ENCODE data around the gene IFNW1. TPM values are rescaled to one million over a fixed set of nuclear protein-coding genes. Genes with fewer than 3 reads are reported as not detected.
A peak's percentile ranks its signal among the peaks of the same experiment; 100 is the strongest.
"Not testable (repeated sequence)": the region's sequence is repeated elsewhere in the genome, so short reads cannot be mapped to it uniquely, and the experiment has no call there.

Gene IFNW1
- not detected for total RNA-seq

- intact Hi-C loops (cut with DNase I) = no loop called here
- TF ChIP-seq CTCF (IDR thresholded peaks at IDR 0.05) = no peak
- no peak for TF ChIP-seq POLR2A (IDR thresholded peaks at IDR 0.05)
- no peak for DNase-seq
- no peaks in the 10 kb centered on the region for H3K27me3 ChIP-seq
- H3K27ac ChIP-seq = no peak within 1 kb of the TSS
- H3K36me3 ChIP-seq = no peaks in the 10 kb centered on the region
- no peaks in the 10 kb centered on the region for H3K9me3 ChIP-seq
- WGBS, 2 donors = 28 to 30% methylated on average over 1 of the region's 1 CpG
- no peak within 1 kb of the TSS for H3K4me3 ChIP-seq
- H3K4me1 ChIP-seq = no peaks in the 10 kb centered on the region
Observed at GRCh38 chr9:21141427-21141882, at the start of gene IFNW1. Gene IFNW1, minus strand, starts transcription at chr9:21141832. Its CDS starts 262 bp downstream, at chr9:21141570.

- WGBS, 2 donors = 73 to 85% methylated on average over 3 of the region's 3 CpGs
- H3K4me3 ChIP-seq; DNase-seq; H3K9me3 ChIP-seq; H3K27ac ChIP-seq; H3K27me3 ChIP-seq; intact Hi-C loops (cut with DNase I); H3K36me3 ChIP-seq; H3K4me1 ChIP-seq: not testable (repeated sequence)
Observed at GRCh38 chr9:21187487-21187886, 45.9 kb upstream of the IFNW1 start, which contains the start of gene IFNA4. Gene IFNA4, minus strand, starts transcription at chr9:21187587. Its CDS starts 56 bp downstream, at chr9:21187531.

GRCh38 chr9:21182810-21183736, 41.4 kb upstream of the IFNW1 start:
- TF ChIP-seq CTCF (IDR thresholded peaks at IDR 0.05) = peak in 2 of 6 experiments; percentile 19 to 30
- WGBS, 2 donors = 38 to 47% methylated on average over 4 of the region's 4 CpGs
- DNase-seq; H3K36me3 ChIP-seq; intact Hi-C loops (cut with DNase I); H3K27ac ChIP-seq; H3K4me3 ChIP-seq; H3K9me3 ChIP-seq; H3K4me1 ChIP-seq; H3K27me3 ChIP-seq: not testable (repeated sequence)

GRCh38 chr9:21174671-21175070, 33.0 kb upstream of the IFNW1 start:
- no peak overlapping the region for H3K4me3 ChIP-seq
- no peaks in the 10 kb centered on the region for H3K9me3 ChIP-seq
- intact Hi-C loops (cut with DNase I) = no loop called here
- no peaks in the 10 kb centered on the region for H3K4me1 ChIP-seq
- H3K27me3 ChIP-seq = no peaks in the 10 kb centered on the region
- TF ChIP-seq CTCF (IDR thresholded peaks at IDR 0.05) (no peak), POLR2A (IDR thresholded peaks at IDR 0.05) (no peak)
- 75 to 78% methylated on average over 2 of the region's 2 CpGs for WGBS, 2 donors
- DNase-seq = no peak
- H3K27ac ChIP-seq = no peak overlapping the region
- H3K36me3 ChIP-seq = no peaks in the 10 kb centered on the region

- TF ChIP-seq CTCF (IDR thresholded peaks at IDR 0.05) = no peak
- no peak for TF ChIP-seq POLR2A (IDR thresholded peaks at IDR 0.05)
- Histone ChIP-seq H3K4me3 (no peak overlapping the region), H3K4me1 (no peaks in the 10 kb centered on the region), H3K27me3 (no peaks in the 10 kb centered on the region), H3K36me3 (no peaks in the 10 kb centered on the region), H3K27ac (no peak overlapping the region), H3K9me3 (no peaks in the 10 kb centered on the region)
- intact Hi-C loops (cut with DNase I) = no loop called here
- no peak for DNase-seq
- WGBS, 2 donors = 79 to 83% methylated on average over 3 of the region's 3 CpGs
Observed at GRCh38 chr9:21172156-21172555, 30.5 kb upstream of the IFNW1 start.
